Keratinocyte (primary cell): ENCODE results near the gene SIK3. TPM values are rescaled to one million over a fixed set of nuclear protein-coding genes. Genes with fewer than 3 reads are reported as not detected.

Experiments used
- DNase-seq: peaks from one replicate; pipeline ENCODE4 v3.0.0-alpha.2; 2011; ENCODE audit warnings: low read depth, missing footprints, low spot score
- FAIRE-seq: peaks from 2 replicates; lab custom pipeline; 2011; peaks lifted over from hg19 to GRCh38; lab: Jason Lieb, UNC
- H2AFZ ChIP-seq: 2 replicates; pipeline ENCODE4 v1.6.0; 2012; ENCODE audit warnings: low read length, control low read depth, inconsistent platforms; ENCODE audit not compliant: control insufficient read depth
- H3K27ac ChIP-seq: 2 replicates; pipeline ENCODE4 v1.5.1; 2011; ENCODE audit warnings: low read length; ENCODE audit not compliant: control insufficient read depth, insufficient read depth
- H3K27me3 ChIP-seq: 3 replicates; pipeline ENCODE4 v1.6.0; 2011; ENCODE audit warnings: low read length; ENCODE audit not compliant: control insufficient read depth, insufficient read depth; ENCODE audit errors: extremely low read depth
- H3K36me3 ChIP-seq, 2 experiments: 2 replicates in 1 of 2; 3 replicates in 1 of 2; pipeline ENCODE4 v1.5.1; 2011; ENCODE audit warnings: low read length in 2 of 2, mild to moderate bottlenecking in 1 of 2; ENCODE audit not compliant: control insufficient read depth in 2 of 2, insufficient read depth in 2 of 2; ENCODE audit errors: extremely low read depth in 1 of 2
- H3K4me1 ChIP-seq: 3 replicates; pipeline ENCODE4 v1.5.1; 2011; ENCODE audit warnings: low read length; ENCODE audit not compliant: control insufficient read depth, insufficient read depth; ENCODE audit errors: extremely low read depth
- H3K4me2 ChIP-seq: 3 replicates; pipeline ENCODE4 v1.6.0; 2011; ENCODE audit warnings: low read depth, low read length; ENCODE audit not compliant: control insufficient read depth, insufficient read depth; ENCODE audit errors: extremely low read depth
- H3K4me3 ChIP-seq, 3 experiments: fragments of 200-600 bp in 1 of 3; sonication (generic) in 1 of 3; 2 replicates in 2 of 3; 3 replicates in 1 of 3; pipeline ENCODE4 v1.5.1; 2011 to 2016; ENCODE audit warnings: low read length in 3 of 3, mild to moderate bottlenecking in 3 of 3, control low read depth in 2 of 3, inconsistent platforms in 1 of 3, low read depth in 1 of 3, mixed read lengths in 1 of 3, mixed run types in 1 of 3, moderate library complexity in 1 of 3; ENCODE audit not compliant: control insufficient read depth in 2 of 3, insufficient read depth in 2 of 3; ENCODE audit errors: extremely low read depth in 1 of 3
- H3K79me2 ChIP-seq: 2 replicates; pipeline ENCODE4 v1.6.0; 2012; ENCODE audit warnings: low read length; ENCODE audit not compliant: control insufficient read depth, insufficient read depth
- H3K9ac ChIP-seq: 3 replicates; pipeline ENCODE4 v1.6.0; 2011; ENCODE audit warnings: low read length; ENCODE audit not compliant: control insufficient read depth, insufficient read depth; ENCODE audit errors: extremely low read depth
- H3K9me1 ChIP-seq: 3 replicates; pipeline ENCODE4 v1.6.0; 2011; ENCODE audit warnings: low read length; ENCODE audit not compliant: control insufficient read depth, insufficient read depth; ENCODE audit errors: extremely low read depth
- H3K9me3 ChIP-seq: 2 replicates; pipeline ENCODE4 v1.5.1; 2012; ENCODE audit warnings: low read depth, low read length; ENCODE audit not compliant: control insufficient read depth
- H4K20me1 ChIP-seq: 3 replicates; pipeline ENCODE4 v1.6.0; 2011; ENCODE audit warnings: low read length; ENCODE audit not compliant: control insufficient read depth, insufficient read depth; ENCODE audit errors: extremely low read depth
- EZH2 ChIP-seq: IDR thresholded peaks from one replicate; pipeline ENCODE4 v1.6.1; 2012; ENCODE audit warnings: inconsistent platforms, mild to moderate bottlenecking, low read length, moderate library complexity
- dilution Hi-C: fragments of 300-500 bp; cut with MboI; formaldehyde crosslinking; loops from one replicate; pipeline ENCODE4 v1.7.0; 2020; ENCODE audit warnings: low sequenced_read_pairs; ENCODE audit not compliant: extremely low pct_ligation_motif_present
- polyA plus RNA-seq, 5 experiments: library from polyadenylated mRNA; depleted of rRNA in 3 of 5; stranded (reverse) in 3 of 5; stranded (forward) in 1 of 5; unstranded in 1 of 5; fragments of >200 nt; gene quantifications; 1 replicate in 1 of 5; 2 replicates in 3 of 5; 3 replicates in 1 of 5; pipeline versions ENCODE4 v1.2.1 to v1.2.3, GENCODE V29; 2011 to 2012; ENCODE audit warnings: missing spikeins in 2 of 5, low read depth in 1 of 5, low replicate concordance in 1 of 5
- TF ChIP-seq, protein P1 (sequence below), 3 experiments: IDR thresholded peaks in 1 of 3; conservative IDR thresholded peaks in 1 of 3; optimal IDR thresholded peaks in 1 of 3; 2 replicates in 2 of 3; 3 replicates in 1 of 3; pipeline versions ENCODE3 to v1.5.1; 2011; ENCODE audit warnings: low read length in 3 of 3, mild to moderate bottlenecking in 3 of 3, moderate library complexity in 2 of 3, control low read depth in 1 of 3, inconsistent platforms in 1 of 3; ENCODE audit not compliant: insufficient read depth in 2 of 3; ENCODE audit errors: extremely low read depth in 1 of 3

The SIK3 gene
- polyA plus RNA-seq, 1 donor (not counting 4 experiments of a cell fraction or from before 2014, with no cell fraction given), result 8.2 TPM

DNA sequence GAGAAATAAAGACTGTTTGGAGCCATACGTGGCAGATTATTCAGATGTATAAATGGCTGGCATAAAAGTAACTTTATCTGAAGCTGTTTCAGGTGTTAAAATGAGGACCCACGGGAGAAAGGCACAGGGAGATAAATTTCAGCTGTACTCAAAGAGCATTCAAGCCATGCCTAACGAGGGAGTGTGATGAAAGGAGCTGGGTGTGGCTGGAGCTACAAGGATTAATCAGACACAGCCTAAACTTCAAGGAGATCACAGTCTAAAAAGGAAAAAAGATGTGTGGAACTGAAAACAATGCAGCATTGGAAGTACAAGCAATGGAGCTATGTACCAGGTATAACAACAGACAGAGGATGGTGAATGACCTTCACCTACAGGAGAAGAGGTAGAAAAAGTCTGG lies 140.0 kb downstream of the SIK3 start:
- Histone ChIP-seq H2AFZ (no peak overlapping the region), H3K4me1 (peaks cover 28% of the 10 kb centered on the region), H3K9ac (no peak overlapping the region), H3K27me3 (no peaks in the 10 kb centered on the region), H3K9me3 (no peaks in the 10 kb centered on the region), H3K4me3 (no peak overlapping the region), H4K20me1 (peaks cover 2% of the 10 kb centered on the region), H3K27ac (no peak overlapping the region), H3K4me2 (peak overlapping the region; percentile 62), H3K79me2 (peaks cover 29% of the 10 kb centered on the region), H3K36me3 (peaks cover 1 to 6% of the 10 kb centered on the region in 2 experiments), H3K9me1 (no peaks in the 10 kb centered on the region)
- no peak for DNase-seq
- dilution Hi-C loops, result no loop called here
- TF ChIP-seq, protein P1, sequence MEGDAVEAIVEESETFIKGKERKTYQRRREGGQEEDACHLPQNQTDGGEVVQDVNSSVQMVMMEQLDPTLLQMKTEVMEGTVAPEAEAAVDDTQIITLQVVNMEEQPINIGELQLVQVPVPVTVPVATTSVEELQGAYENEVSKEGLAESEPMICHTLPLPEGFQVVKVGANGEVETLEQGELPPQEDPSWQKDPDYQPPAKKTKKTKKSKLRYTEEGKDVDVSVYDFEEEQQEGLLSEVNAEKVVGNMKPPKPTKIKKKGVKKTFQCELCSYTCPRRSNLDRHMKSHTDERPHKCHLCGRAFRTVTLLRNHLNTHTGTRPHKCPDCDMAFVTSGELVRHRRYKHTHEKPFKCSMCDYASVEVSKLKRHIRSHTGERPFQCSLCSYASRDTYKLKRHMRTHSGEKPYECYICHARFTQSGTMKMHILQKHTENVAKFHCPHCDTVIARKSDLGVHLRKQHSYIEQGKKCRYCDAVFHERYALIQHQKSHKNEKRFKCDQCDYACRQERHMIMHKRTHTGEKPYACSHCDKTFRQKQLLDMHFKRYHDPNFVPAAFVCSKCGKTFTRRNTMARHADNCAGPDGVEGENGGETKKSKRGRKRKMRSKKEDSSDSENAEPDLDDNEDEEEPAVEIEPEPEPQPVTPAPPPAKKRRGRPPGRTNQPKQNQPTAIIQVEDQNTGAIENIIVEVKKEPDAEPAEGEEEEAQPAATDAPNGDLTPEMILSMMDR (optimal IDR thresholded peaks at IDR 0.05 in 1 of 3, IDR thresholded peaks at IDR 0.05 in 1 of 3, conservative IDR thresholded peaks at IDR 0.05 in 1 of 3; ENCODE audit: extremely low read depth in 1 of 3, insufficient read depth in 2 of 3, low read length in 3 of 3), result no peak
- TF ChIP-seq EZH2, result no peak
- FAIRE-seq, result peak; percentile 69

DNA sequence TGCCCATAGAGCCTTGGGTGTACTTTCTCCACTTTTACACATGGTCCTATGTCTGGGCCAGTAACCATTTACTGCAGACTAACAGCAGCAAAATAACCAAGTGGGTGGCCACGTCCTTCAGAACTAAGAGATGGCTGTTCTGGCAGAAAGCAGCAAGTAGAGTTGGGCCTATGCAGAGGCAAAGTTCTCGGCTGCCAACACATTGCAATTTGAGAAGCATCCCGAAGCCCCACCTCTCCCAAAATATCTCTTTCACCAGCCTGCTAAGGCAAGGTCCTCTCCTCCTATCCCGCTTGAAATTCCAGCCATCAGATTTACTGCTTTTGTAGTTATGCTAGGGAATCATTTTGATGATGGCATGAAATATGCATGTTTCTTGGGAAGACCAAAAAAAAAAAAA lies 142.3 kb downstream of the SIK3 start:
- H3K9ac ChIP-seq, result no peak overlapping the region
- H3K9me3 ChIP-seq, result no peaks in the 10 kb centered on the region
- peaks cover 18% of the 10 kb centered on the region for H3K79me2 ChIP-seq
- peaks cover 16% of the 10 kb centered on the region for H3K4me1 ChIP-seq
- no peak overlapping the region for H3K4me2 ChIP-seq
- peaks cover 1 to 6% of the 10 kb centered on the region in 2 experiments for H3K36me3 ChIP-seq
- H4K20me1 ChIP-seq, result peaks cover 2% of the 10 kb centered on the region
- no peaks in the 10 kb centered on the region for H3K27me3 ChIP-seq
- DNase-seq (no peak), FAIRE-seq (no peak)
- dilution Hi-C loops, result no loop called here
- no peak overlapping the region for H2AFZ ChIP-seq
- TF ChIP-seq, protein P1 (optimal IDR thresholded peaks at IDR 0.05 in 1 of 3, IDR thresholded peaks at IDR 0.05 in 1 of 3, conservative IDR thresholded peaks at IDR 0.05 in 1 of 3; ENCODE audit: extremely low read depth in 1 of 3, insufficient read depth in 2 of 3, low read length in 3 of 3), result no peak
- TF ChIP-seq EZH2, result no peak
- no peaks in the 10 kb centered on the region for H3K9me1 ChIP-seq
- no peak overlapping the region for H3K4me3 ChIP-seq
- H3K27ac ChIP-seq, result no peak overlapping the region
